Liver (tissue), 9 donors: Measurements from ENCODE around the gene PCSK6. TPM values are rescaled to one million over a fixed set of nuclear protein-coding genes. Genes with fewer than 3 reads are reported as not detected.
A peak's percentile ranks its signal among the peaks of the same experiment; 100 is the strongest.

Source experiments
- DNase-seq: peaks from one replicate; pipeline ENCODE4 v3.0.0-alpha.2; 2017; ENCODE audit warnings: low spot score
- H3K27ac ChIP-seq, 2 donors: one replicate each; pipeline ENCODE4 v1.7.0; 2013; ENCODE audit warnings: inconsistent platforms in 2 of 2, low read length in 2 of 2, control low read depth in 1 of 2, low read depth in 1 of 2, mild to moderate bottlenecking in 1 of 2
- H3K27me3 ChIP-seq, 4 donors: one replicate each; pipeline versions ENCODE4 v1.6.1 to v1.7.0; 2013; ENCODE audit warnings: low read length in 3 of 4, inconsistent platforms in 1 of 4, mild to moderate bottlenecking in 1 of 4, moderate library complexity in 1 of 4; ENCODE audit not compliant: control insufficient read depth in 4 of 4, insufficient read depth in 4 of 4
- H3K36me3 ChIP-seq, 4 donors: one replicate each; pipeline versions ENCODE4 v1.6.1 to v1.7.0; 2013; ENCODE audit warnings: low read length in 3 of 4, mild to moderate bottlenecking in 3 of 4, low read depth in 1 of 4, moderate library complexity in 1 of 4; ENCODE audit not compliant: control insufficient read depth in 4 of 4, insufficient read depth in 3 of 4
- H3K4me1 ChIP-seq, 4 donors: one replicate each; pipeline versions ENCODE4 v1.6.1 to v1.7.0; 2013; ENCODE audit warnings: low read length in 3 of 4, mild to moderate bottlenecking in 3 of 4, moderate library complexity in 1 of 4; ENCODE audit not compliant: control insufficient read depth in 4 of 4, insufficient read depth in 4 of 4
- H3K4me3 ChIP-seq, 3 donors: one replicate each; pipeline versions ENCODE4 v1.6.1 to v1.7.0; 2013; ENCODE audit warnings: low read length in 3 of 3, control low read depth in 1 of 3, low read depth in 1 of 3, mild to moderate bottlenecking in 1 of 3
- H3K9ac ChIP-seq, 2 donors: one replicate each; pipeline ENCODE4 v1.7.0; 2013; ENCODE audit warnings: low read length in 2 of 2, mild to moderate bottlenecking in 2 of 2, moderate library complexity in 2 of 2, control low read depth in 1 of 2, low read depth in 1 of 2
- H3K9me3 ChIP-seq, 4 donors: one replicate each; pipeline versions ENCODE4 v1.6.1 to v1.7.0; 2013; ENCODE audit warnings: low read length in 3 of 4; ENCODE audit not compliant: control insufficient read depth in 4 of 4
- EGR1 ChIP-seq, 2 donors: IDR thresholded peaks; 2 replicates each; pipeline ENCODE4 v1.6.1; 2016 to 2018; ENCODE audit warnings: antibody characterized with exemption in 2 of 2, low read depth in 2 of 2
- FOXA2 ChIP-seq: IDR thresholded peaks from 2 replicates; pipeline ENCODE4 v1.6.1; 2016; ENCODE audit warnings: antibody characterized with exemption
- GABPA ChIP-seq, 2 donors: IDR thresholded peaks in 1 of 2; conservative IDR thresholded peaks in 1 of 2; 2 replicates each; pipeline ENCODE4 v1.6.1; 2016; ENCODE audit warnings: antibody characterized with exemption in 2 of 2, mild to moderate bottlenecking in 1 of 2, moderate library complexity in 1 of 2
- HNF4A ChIP-seq, 2 donors: conservative IDR thresholded peaks; 2 replicates each; pipeline ENCODE4 v1.6.1; 2016; ENCODE audit warnings: antibody characterized with exemption in 2 of 2, mild to moderate bottlenecking in 2 of 2
- HNF4G ChIP-seq: IDR thresholded peaks from 2 replicates; pipeline ENCODE4 v1.6.1; 2016; ENCODE audit warnings: antibody characterized with exemption
- JUND ChIP-seq, 2 donors: IDR thresholded peaks; 2 replicates each; pipeline ENCODE4 v1.6.1; 2016; ENCODE audit warnings: antibody characterized with exemption in 2 of 2
- NR2F2 ChIP-seq: IDR thresholded peaks from 2 replicates; pipeline ENCODE4 v1.6.1; 2016; ENCODE audit warnings: antibody characterized with exemption
- RAD21 ChIP-seq, 2 donors: IDR thresholded peaks; 2 replicates each; pipeline ENCODE4 v1.6.1; 2016; ENCODE audit warnings: antibody characterized with exemption in 2 of 2, mild to moderate bottlenecking in 2 of 2
- RXRA ChIP-seq, 2 donors: IDR thresholded peaks; 2 replicates each; pipeline ENCODE4 v1.6.1; 2017 to 2018; ENCODE audit warnings: antibody characterized with exemption in 2 of 2, mild to moderate bottlenecking in 1 of 2
- SP1 ChIP-seq: IDR thresholded peaks from 2 replicates; pipeline ENCODE4 v1.6.1; 2018; ENCODE audit warnings: antibody characterized with exemption, mild to moderate bottlenecking
- TAF1 ChIP-seq: conservative IDR thresholded peaks from 2 replicates; pipeline ENCODE4 v1.6.1; 2016; ENCODE audit warnings: antibody characterized with exemption, mild to moderate bottlenecking
- YY1 ChIP-seq: IDR thresholded peaks from 2 replicates; pipeline ENCODE4 v1.6.1; 2016; ENCODE audit warnings: antibody characterized with exemption, mild to moderate bottlenecking
- WGBS: extraction: QIAGEN DNeasy Blood & Tissue Kit; methylation state at CpG from one replicate; pipeline ENCODE4 v1.1.7; 2013; 5-methylcytosine and 5-hydroxymethylcytosine counted together
- polyA plus RNA-seq, 2 donors: library from polyadenylated mRNA; stranded (reverse) in 1 of 2; unstranded in 1 of 2; fragments of 200-250 nt in 1 of 2; fragments of >200 nt in 1 of 2; fragmentation: Nextera tagmentation in 1 of 2; extraction: Ambion mirVana in 1 of 2; gene quantifications; one replicate each; pipeline versions ENCODE4 v1.2.1 to v1.2.3, GENCODE V29; 2013 to 2015
- total RNA-seq, 2 donors: library from RNA; depleted of rRNA; stranded (reverse); fragments of >200 nt; gene quantifications; one replicate each; pipeline ENCODE4 v1.2.3, GENCODE V29; 2014
- TF ChIP-seq, protein P1 (sequence below): IDR thresholded peaks from 2 replicates; pipeline ENCODE4 v1.6.1; 2016; ENCODE audit warnings: antibody characterized with exemption
- TF ChIP-seq, protein P2 (sequence below): fragments of 150-350 bp; IDR thresholded peaks from 2 replicates; pipeline ENCODE4 v1.5.1; 2017; ENCODE audit warnings: improper control_type of control experiment, low read depth, low read length; ENCODE audit not compliant: missing input control
- TF ChIP-seq, protein P3 (sequence below): IDR thresholded peaks from 2 replicates; pipeline ENCODE4 v1.6.1; 2016; ENCODE audit warnings: antibody characterized with exemption, mild to moderate bottlenecking
- TF ChIP-seq, protein P4 (sequence below): IDR thresholded peaks from 2 replicates; pipeline ENCODE4 v1.6.1; 2016; ENCODE audit warnings: antibody characterized with exemption
- donor health status: healthy.
- donor health status: healthy.
- donor health status: healthy.
- donor health status: healthy.
- donor health status: healthy.

Gene PCSK6
- total and polyA plus RNA-seq, 4 donors = 94.8 to 398 (median 168) TPM

DNA sequence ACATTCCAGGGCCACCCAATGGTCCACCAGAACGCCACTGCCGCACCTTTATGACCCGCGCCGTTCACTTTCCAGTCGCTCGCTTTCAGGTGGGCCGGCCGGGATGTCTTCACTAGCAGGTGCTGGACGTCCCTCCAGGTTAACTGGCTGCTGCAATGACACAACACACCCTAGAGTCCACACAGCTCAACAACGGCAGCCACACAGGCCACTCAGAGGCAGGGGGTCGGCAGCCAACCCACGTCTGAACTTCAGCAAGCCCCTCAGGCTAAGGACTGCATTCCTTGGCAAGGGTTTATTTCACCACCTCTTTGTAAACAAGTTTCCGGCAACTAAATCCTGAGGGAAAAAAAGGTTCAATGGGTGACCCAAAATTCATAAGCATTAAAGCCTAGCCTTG lies 105.2 kb downstream of the PCSK6 start:
- no peak for DNase-seq
- H3K9me3 ChIP-seq = no peaks in the 10 kb centered on the region
- no peak for TF ChIP-seq YY1
- TF ChIP-seq, protein P1, sequence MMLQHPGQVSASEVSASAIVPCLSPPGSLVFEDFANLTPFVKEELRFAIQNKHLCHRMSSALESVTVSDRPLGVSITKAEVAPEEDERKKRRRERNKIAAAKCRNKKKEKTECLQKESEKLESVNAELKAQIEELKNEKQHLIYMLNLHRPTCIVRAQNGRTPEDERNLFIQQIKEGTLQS = no peak
- TF ChIP-seq TAF1 = no peak
- TF ChIP-seq, protein P2, sequence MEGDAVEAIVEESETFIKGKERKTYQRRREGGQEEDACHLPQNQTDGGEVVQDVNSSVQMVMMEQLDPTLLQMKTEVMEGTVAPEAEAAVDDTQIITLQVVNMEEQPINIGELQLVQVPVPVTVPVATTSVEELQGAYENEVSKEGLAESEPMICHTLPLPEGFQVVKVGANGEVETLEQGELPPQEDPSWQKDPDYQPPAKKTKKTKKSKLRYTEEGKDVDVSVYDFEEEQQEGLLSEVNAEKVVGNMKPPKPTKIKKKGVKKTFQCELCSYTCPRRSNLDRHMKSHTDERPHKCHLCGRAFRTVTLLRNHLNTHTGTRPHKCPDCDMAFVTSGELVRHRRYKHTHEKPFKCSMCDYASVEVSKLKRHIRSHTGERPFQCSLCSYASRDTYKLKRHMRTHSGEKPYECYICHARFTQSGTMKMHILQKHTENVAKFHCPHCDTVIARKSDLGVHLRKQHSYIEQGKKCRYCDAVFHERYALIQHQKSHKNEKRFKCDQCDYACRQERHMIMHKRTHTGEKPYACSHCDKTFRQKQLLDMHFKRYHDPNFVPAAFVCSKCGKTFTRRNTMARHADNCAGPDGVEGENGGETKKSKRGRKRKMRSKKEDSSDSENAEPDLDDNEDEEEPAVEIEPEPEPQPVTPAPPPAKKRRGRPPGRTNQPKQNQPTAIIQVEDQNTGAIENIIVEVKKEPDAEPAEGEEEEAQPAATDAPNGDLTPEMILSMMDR = no peak
- H3K27me3 ChIP-seq = no peaks in the 10 kb centered on the region
- no peak overlapping the region for H3K9ac ChIP-seq
- peaks cover 4 to 33% (median 25%) of the 10 kb centered on the region in 4 donors for H3K4me1 ChIP-seq
- H3K27ac ChIP-seq = no peak overlapping the region
- 88% methylated on average over 14 of the region's 14 CpGs for WGBS
- no peak overlapping the region for H3K4me3 ChIP-seq
- H3K36me3 ChIP-seq = peaks cover 5 to 72% (median 47%) of the 10 kb centered on the region in 4 donors

DNA sequence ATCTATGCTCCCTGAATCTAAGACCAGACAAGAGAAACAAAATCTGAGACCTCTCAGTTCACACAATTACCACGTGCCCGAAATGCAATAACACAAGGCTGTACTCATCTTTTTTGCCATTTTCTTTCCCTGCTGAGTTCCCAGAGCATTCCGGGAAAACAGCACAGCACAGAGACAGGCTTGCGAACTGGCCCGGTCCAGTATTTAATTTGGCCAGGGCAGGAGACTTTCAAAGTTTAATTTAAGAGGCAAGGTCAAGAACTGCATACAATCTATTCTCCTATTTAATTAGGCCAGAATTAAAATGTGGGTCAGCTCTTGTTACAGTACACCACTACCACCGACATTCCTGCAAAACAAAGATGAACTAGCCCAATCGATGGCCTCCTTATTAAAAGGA lies 107.0 kb downstream of the PCSK6 start:
- Histone ChIP-seq H3K27me3 (no peaks in the 10 kb centered on the region), H3K9me3 (no peaks in the 10 kb centered on the region), H3K4me1 (peaks cover 4 to 39% (median 26%) of the 10 kb centered on the region in 4 donors), H3K27ac (no peak overlapping the region), H3K4me3 (no peak overlapping the region), H3K36me3 (peaks cover 8 to 62% (median 35%) of the 10 kb centered on the region in 4 donors), H3K9ac (no peak overlapping the region)
- TF ChIP-seq HNF4G (no peak), SP1 (no peak), RAD21 (IDR thresholded peaks at IDR 0.05) (peak; percentile 9 to 28), RXRA (IDR thresholded peaks at IDR 0.05) (peak; percentile 50 to 57), HNF4A (conservative IDR thresholded peaks at IDR 0.05) (peak; percentile 39 to 43), TAF1 (no peak), YY1 (no peak), NR2F2 (peak; percentile 12), GABPA (IDR thresholded peaks at IDR 0.05 in 1 of 2, conservative IDR thresholded peaks at IDR 0.05 in 1 of 2) (no peak), EGR1 (IDR thresholded peaks at IDR 0.05; ENCODE audit: low read depth in 2 of 2) (no peak), JUND (IDR thresholded peaks at IDR 0.05) (no peak), FOXA2 (no peak)
- TF ChIP-seq, protein P2 = no peak
- TF ChIP-seq, protein P3, sequence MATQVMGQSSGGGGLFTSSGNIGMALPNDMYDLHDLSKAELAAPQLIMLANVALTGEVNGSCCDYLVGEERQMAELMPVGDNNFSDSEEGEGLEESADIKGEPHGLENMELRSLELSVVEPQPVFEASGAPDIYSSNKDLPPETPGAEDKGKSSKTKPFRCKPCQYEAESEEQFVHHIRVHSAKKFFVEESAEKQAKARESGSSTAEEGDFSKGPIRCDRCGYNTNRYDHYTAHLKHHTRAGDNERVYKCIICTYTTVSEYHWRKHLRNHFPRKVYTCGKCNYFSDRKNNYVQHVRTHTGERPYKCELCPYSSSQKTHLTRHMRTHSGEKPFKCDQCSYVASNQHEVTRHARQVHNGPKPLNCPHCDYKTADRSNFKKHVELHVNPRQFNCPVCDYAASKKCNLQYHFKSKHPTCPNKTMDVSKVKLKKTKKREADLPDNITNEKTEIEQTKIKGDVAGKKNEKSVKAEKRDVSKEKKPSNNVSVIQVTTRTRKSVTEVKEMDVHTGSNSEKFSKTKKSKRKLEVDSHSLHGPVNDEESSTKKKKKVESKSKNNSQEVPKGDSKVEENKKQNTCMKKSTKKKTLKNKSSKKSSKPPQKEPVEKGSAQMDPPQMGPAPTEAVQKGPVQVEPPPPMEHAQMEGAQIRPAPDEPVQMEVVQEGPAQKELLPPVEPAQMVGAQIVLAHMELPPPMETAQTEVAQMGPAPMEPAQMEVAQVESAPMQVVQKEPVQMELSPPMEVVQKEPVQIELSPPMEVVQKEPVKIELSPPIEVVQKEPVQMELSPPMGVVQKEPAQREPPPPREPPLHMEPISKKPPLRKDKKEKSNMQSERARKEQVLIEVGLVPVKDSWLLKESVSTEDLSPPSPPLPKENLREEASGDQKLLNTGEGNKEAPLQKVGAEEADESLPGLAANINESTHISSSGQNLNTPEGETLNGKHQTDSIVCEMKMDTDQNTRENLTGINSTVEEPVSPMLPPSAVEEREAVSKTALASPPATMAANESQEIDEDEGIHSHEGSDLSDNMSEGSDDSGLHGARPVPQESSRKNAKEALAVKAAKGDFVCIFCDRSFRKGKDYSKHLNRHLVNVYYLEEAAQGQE = no peak
- TF ChIP-seq, protein P4, sequence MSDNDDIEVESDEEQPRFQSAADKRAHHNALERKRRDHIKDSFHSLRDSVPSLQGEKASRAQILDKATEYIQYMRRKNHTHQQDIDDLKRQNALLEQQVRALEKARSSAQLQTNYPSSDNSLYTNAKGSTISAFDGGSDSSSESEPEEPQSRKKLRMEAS = no peak
- TF ChIP-seq, protein P1 = no peak
- no peak for DNase-seq
- 32% methylated on average over 7 of the region's 7 CpGs for WGBS
